ENCODE data around the gene NUDT8.

Gene NUDT8

DNA sequence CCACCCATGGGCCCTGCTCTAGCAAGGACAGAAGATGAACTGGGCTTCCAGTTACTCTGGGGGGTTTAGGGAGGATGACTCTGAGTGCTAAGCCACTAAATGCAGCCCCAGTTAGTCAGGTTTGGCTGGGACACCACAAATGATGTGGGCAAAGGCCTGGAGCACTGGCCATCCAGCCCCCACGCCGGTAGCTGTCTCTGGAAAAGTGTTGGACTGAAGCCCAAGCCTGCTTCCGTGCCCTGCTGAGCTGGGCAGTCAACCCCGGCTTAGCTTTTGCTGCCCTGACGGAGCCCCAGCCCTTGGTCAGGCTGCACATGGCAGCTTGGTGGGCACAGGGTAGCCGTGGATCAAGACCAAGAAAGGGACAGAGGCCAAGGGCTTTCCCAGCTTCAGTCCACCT, 51.8 kb downstream of the NUDT8 start:
- no peak for DNase-seq
- intact Hi-C loops (cut with DNase I) = no loop called here

Measured in posterior cingulate gyrus (tissue), 11 donors.